SIG-M5 treated with dmso at 0.1 percent for 504 hours (cell line): ENCODE results near the gene SLC43A1.

Experiments used
- DNase-seq: peaks from one replicate; lab custom pipeline; 2025; ENCODE audit not compliant: unreplicated experiment; lab: John Stamatoyannopoulos, UW

Gene SLC43A1

DNA sequence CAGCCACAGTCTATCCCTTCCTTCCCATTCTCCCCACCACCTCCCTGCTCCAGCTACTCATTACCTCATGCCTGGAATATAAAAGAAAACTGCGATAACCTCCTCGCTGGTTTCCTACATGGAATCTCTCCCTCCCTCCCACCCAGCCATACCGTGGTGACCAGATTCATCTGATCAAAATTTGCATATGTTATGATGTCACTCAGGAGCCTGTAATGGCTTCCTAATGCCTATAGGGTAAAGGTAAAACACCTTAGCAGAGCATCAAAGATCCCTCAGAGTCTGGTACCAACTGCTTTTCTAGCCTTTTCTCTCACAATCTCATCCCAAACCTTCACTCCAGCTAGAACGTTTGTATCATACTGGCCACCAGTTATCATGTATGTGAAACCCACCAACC is 35.6 kb downstream of the SLC43A1 start:
- DNase-seq: no peak

DNA sequence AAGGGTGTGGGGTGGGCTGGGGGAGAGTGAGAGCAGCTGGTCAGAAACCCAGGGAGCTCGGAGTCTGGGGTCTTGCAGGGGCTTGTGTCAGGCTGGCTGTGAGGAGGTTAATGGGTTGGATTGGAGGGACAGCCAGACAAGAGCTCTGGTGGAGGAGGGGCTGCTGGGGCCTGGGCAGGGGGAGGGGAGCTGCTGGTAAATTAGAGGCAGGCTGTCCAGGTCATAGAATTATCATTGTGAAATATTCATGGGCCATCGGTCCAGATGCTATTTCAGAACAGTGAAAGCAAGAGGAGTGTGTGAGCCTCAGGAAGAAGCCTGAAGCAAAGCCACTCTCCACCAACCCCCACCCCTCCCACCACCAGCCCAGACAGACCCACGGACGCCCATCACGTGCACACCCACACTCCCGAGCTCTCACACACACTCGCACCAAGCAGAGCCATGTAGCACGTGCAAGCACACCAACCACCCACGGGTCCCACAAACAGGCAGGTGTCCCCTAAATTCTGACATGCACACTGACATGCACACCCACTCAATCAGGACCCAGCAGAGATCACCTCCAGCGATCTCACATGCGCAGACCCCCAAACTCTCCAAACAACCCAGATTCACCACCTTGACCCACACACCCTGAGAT is 36.4 kb downstream of the SLC43A1 start:
- DNase-seq: no peak

DNA sequence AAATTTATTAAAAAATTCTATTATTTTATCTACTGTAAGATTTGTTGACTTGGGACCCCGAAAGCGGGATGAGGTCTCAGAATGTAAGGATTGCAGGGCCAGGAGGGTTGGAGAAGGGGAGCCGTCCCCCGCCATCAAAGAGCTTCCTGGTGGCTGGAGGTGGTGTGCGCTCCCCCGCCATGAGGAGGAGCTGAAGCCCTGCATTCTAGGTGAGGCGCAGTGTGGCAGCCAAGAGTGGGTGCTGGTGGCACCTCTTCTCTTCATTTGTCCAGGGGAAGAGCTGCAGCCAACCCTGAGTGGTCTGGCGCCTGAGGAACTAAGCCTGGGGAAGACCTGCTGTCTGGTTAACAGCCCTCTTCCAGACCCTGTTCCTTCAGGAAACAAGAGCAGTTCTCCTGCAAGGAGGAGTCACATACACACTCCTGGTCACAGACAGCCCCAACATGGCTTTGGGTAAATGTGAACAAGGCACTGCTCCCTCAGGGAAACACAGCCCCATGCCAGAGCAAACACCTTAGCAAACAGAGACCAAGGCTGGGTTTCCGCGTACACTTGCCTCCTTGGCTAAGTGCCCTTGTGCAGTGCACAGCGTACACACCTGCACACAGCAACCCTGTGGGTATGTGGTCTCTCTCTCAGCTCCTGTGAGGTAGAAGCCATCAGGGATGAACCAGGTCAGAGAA is 37.9 kb downstream of the SLC43A1 start:
- no peak for DNase-seq

DNA sequence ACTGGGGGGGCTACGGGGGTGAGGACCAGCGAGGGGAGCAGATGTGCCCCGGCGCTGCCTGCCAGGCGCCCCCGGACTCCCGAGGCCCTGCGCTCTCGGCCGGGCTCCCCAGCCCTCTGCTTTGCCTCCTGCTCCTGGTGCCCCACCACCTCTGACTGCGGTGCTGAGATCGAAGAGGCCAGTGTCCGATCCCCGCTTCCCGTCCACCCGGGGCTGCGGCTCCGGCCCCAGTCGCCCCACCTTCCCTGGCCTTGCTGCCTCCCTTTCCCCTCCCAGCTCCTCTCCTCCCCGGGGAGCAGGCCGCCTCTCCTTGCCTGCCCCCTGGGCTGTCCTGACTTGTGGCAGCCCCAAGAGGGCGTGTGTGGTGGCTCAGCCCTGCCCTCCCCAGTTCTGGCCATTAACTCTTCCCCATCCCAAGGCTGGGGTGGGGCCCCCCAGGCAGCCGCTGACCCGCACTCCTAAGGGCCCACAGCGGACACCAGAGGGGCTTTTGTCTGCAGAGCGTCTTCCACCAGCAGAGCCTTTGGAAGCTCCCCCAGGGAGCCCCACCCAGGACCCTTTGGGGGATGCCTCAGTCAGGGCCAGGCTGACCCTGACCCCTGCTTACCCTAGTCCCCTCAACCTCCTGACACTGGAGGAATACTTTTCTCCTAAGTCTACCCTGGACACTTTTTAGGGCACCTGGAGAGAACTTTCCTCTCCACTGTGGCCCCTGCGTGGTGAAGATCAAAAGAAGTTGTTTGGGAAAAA is 38.6 kb downstream of the SLC43A1 start:
- no peak for DNase-seq

DNA sequence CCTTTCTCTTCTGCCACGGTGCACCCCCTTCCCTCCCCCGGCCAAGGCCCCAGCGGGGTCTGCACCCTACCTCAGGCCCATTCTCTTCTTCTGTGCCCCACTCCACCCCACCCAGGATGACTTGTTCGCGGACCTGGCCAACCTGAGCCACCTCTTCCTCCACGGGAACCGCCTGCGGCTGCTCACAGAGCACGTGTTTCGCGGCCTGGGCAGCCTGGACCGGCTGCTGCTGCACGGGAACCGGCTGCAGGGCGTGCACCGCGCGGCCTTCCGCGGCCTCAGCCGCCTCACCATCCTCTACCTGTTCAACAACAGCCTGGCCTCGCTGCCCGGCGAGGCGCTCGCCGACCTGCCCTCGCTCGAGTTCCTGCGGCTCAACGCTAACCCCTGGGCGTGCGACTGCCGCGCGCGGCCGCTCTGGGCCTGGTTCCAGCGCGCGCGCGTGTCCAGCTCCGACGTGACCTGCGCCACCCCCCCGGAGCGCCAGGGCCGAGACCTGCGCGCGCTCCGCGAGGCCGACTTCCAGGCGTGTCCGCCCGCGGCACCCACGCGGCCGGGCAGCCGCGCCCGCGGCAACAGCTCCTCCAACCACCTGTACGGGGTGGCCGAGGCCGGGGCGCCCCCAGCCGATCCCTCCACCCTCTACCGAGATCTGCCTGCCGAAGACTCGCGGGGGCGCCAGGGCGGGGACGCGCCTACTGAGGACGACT is 39.3 kb downstream of the SLC43A1 start:
- DNase-seq: no peak

DNA sequence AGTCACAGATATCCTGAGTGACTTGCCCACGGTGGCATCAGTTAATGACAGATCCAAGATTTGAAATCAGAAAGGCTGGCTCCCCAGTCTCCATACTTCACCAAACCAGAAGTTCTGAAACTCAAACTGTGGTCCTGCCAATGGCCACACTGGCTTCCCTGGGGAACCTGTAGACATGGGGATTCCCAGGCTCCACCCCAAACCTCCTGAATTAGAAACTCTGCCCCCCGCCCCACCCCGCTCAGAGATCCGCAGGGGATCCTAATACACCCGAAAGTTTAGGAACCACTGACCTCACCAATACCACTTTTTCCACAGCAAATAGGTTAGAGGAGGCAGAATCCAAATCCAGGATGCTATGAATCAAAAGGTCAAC is 39.8 kb downstream of the SLC43A1 start:
- no peak for DNase-seq

DNA sequence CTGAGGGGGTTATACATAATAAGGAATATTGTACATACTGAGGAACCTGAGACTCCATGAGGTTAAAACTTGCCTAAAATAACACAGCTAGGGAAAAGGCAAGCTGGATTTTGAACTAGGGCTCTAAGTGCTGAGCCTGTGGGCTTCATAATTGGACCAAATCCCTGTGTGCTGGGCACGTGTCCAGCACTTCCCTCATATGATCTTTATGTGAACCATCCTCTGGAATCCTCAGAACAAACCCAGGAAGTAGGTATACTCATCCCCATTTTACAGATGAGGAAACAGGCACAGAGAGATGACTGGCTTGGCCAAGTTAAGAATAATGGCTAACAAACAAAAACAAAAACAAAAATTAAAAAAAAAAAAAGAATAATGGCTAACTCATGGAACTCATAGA is 40.3 kb downstream of the SLC43A1 start:
- no peak for DNase-seq

DNA sequence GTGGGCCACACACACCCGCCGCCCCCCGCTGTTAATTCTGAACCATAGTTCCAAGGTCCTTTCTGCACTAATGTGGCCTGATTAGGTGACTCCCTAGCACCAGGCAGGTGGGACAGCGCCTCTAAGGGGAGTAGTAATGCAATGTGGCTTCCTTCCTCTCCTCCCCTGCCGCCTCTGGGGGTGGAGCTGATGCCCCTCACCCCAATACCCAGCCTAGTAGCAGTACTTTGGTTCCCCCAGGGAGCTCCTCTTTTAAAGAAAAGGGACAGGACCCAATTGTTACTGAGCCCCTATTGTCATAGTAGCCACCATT is 40.7 kb downstream of the SLC43A1 start:
- DNase-seq: no peak

DNA sequence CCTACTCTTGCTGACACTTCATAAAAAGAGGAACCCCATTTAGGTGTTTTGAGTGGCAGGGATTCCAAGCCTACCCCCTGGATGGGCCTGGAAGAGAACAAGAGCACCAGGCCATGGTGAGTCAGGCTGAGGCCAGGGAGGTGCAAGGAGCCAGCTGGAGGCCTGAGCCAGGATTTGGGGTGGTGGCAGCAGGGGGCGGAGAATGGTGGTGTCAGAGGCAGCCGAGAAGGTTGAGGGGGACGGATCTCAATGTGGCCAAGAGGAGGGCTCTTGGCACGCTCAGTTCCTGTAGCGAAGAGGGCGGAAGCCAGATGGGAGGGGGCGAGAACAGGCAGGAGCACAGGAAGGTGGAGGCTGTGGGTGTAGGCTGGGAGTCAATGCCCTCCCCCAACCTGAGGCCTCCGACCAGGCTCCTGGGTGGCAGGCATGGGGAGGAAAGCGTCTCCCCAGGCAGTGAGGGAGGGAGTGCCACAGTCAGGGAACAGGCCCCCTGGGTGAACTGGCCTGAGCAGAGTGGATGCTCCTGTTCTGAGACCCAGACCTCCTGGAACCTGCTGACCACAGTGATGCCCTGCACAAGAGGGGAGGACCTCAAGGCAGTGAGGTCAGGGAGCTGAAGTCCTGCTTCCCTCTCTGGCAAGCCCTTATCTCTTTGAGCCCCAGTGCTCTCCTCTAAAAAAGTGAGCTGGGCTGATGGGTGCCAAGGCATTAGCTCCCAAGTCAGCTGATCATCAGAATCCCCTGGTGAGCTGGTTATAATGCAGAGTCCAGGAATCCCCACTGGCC is 41.3 kb downstream of the SLC43A1 start:
- peak; percentile 81 for DNase-seq

DNA sequence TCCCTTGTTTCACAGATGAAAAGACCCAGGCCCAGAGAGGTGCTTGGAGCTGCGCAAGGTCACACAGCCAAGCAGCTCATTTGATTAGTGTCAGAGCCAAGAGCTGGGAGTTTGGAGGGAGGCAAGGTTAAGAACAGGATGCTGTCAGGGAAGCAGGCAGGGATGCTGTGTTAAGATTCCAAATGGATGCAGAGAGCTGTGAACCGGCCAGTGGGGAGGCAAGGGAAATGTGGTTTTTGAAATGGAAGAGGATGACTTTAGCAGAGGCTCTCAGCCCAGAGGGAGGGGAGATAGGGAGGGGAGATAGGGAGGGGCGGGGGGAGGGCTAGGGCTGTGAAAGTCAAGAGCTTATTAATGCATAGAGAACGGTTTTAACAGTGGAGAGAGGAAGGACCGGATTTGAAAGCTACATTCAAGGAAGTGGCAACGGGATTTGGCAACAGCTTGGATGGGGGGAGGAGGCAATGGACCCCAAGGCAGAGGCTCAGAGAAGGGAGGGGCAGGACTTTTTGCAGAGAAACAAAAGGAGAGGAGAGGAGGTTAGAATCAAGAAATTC is 42.1 kb downstream of the SLC43A1 start:
- peak; percentile 91 for DNase-seq

DNA sequence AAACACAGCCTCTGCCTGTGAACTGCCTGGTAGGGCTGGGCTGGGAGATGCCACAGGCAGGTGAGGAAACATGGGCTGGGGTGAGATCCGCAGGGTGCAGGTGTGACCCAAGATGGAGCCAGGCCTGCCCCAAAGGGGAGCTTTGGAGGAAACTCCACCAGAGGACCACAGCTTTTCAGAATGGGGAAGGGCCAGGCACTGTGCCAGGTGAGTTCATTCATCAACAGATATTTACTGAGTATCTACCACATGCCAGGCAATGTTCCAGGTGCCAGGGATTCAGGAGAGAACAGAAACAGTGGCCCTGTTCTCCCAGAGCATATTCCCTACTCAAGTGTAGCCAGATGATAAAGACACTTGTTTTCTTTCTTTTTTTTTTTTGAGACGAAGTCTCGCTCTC is 44.0 kb downstream of the SLC43A1 start:
- no peak for DNase-seq

DNA sequence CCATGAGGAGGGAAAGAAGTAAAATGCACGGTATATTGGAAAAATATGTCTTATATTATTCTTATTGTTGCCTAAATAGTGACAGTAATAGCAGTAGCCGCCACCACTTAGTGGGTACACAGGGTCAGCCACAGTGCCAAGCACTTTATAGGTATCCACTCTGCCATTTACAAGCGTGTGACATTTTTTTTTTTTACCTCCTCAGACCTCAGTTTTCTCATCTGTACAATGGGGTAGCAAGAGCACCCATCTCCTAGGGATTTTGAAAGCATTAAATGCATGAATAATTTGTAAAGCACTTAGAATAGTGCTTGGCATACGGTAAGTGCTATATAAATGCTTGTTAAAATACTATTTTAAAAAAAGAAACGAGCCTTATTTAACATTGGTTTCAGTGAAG is 46.2 kb downstream of the SLC43A1 start:
- no peak for DNase-seq

DNA sequence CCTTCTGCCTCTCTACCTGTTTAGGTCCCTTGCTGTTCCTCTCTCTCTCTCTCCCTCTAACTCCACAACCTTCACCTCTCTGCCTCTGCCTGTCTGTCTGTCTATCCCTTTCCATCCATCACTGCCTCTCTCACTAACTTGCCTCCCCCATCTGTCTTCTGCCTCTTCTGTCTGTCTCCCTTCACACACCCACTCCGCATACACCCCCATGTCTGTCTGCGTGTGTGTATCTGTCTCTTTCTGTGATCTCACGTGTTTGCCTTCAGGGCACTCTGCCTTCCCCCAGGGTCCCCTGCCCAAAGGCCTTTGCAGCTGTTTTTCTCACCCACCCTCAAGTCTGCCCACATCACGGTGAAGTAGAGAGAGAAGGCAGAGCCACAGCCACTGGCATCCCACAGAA is 47.2 kb downstream of the SLC43A1 start:
- no peak for DNase-seq

DNA sequence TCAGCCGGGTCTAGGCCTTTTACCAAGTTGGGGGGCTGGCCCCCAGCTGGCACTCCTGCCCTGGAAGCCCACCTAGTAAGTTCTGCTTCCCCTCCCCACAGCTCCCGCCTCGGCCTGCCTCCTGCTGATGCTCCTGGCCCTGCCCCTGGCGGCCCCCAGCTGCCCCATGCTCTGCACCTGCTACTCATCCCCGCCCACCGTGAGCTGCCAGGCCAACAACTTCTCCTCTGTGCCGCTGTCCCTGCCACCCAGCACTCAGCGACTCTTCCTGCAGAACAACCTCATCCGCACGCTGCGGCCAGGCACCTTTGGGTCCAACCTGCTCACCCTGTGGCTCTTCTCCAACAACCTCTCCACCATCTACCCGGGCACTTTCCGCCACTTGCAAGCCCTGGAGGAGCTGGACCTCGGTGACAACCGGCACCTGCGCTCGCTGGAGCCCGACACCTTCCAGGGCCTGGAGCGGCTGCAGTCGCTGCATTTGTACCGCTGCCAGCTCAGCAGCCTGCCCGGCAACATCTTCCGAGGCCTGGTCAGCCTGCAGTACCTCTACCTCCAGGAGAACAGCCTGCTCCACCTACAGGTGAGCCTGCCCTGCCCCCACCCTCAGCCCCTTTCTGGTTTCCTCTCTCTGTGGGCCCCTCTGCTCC is 47.9 kb downstream of the SLC43A1 start:
- DNase-seq: no peak

DNA sequence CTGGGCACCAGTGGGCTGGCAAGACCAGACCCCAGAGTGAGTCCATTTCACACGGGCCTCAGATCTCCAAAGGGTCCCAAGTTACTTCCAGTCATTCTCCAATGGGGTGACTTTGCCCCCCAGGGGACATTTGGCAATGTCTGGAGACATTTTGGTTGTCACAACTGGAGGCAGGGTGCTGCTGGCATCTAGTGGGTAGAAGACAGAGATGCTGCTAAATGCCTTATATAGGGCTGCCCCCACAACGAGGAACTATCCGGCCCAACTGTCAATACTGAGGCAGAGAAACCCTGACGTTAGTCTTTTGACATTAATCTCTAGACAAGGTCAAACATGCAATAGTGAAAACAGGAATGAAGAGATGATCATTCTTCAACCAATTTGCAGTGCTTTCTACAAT is 48.8 kb downstream of the SLC43A1 start:
- DNase-seq: no peak

DNA sequence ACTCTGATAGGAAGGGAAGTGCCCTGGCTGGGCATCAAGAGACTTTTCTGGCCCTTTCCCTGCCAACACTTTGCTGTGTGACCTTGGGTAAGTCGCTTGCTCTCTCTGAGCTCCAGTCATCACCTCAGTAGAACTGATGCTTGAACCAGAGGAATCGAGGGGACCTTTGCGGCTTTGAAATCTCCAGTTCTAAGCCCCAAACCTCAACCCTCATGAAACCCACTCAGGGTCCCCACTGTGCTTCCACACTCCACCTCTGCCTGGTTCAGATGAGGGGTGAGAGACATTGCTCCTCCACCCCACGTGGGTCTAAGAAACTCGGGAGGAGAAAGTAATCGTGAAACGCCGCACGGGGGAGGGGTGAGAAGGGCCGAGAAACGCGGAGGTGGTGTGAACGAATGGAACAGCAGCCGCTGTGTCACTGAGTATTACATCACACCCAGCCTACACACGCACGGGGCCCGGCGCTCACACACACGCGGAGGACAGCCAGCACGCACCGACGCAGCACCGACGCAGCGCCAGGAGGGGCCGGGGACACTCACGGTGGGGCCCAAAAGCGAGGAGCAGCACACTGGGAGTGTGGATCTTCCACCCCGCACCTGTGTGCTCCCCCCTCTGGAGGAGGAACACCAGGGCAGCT is 50.8 kb downstream of the SLC43A1 start:
- no peak for DNase-seq

DNA sequence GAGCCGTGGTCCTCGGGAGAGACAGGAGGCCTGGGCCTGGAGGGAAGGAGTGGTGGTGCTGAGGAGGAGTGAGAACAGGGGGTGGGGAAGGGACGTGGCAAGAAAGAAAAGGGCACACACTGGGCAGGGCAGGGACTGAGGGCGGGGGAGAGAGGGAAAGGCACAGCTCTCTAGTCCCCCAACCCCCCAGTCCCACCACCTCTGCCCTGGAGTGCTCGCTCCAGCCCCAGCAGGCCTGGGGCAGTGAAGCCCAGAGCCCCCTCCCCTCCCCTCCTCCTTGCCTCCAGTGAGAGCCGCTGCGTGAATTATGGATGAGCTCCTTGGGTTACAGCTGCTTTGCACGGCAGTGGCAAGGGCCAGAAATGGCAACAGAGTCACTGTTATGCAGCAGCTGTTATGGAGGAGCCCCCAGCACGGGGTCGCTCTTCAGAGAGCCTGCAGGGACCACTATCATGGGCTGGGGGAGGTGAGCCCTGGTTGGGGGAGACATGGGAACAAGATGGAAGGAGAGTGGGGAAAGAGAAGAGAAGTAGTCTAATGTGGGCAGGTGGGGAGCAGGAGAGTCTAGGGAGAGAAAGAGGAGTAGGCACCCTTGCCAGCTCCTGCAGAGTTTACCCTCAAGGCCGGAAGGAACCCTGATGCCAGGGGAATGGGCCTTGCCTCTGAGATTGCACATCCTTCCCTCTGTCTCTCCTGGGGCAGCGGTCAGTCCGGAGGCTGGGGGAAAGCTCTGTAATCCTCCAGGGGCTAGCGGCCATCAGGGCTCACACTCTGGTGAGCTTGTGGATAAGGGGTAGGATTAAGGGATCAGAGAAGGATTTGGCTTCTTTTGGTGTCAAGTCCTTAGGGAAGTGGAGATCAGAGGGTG is 51.6 kb downstream of the SLC43A1 start:
- DNase-seq: no peak

DNA sequence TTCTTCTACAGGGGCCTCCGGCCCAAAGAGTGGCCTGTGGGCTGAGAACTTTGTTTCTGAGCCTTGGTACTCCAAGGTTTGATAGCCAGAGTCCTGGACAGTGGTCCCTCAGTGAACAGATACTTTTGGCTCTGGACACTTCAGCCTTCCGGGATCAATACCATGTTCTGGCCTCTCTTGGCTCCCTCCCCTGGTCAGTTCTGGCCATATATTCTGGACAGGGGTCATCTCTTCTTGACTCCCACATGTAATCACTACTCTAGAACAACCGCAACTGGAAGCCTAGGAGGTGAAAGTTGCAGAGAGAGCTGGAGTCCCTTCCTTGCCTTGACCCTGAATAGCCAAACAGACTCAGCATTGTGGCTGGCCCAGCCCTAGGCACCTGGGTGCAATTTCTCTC is 52.9 kb downstream of the SLC43A1 start:
- DNase-seq: no peak
